Measurements from ENCODE around the gene CCDC167. TPM values are rescaled to one million over a fixed set of nuclear protein-coding genes. Genes with fewer than 3 reads are reported as not detected.
A peak's percentile ranks its signal among the peaks of the same experiment; 100 is the strongest.

Gene CCDC167
- total RNA-seq, 1 donor from 2014 or later = 24.8 TPM

- no peak for TF ChIP-seq CTCF (IDR thresholded peaks at IDR 0.05; ENCODE audit: unreplicated experiment)
- no peaks in the 10 kb centered on the region for H3K27me3 Mint-ChIP-seq (ENCODE audit: low read depth)
- H3K4me3 Mint-ChIP-seq = no peak overlapping the region
- peaks cover 18% of the 10 kb centered on the region for H3K36me3 Mint-ChIP-seq
- H3K27ac Mint-ChIP-seq = no peak overlapping the region
- peaks cover 21% of the 10 kb centered on the region for H3K4me1 Mint-ChIP-seq
- no peaks in the 10 kb centered on the region for H3K9me3 Mint-ChIP-seq
- DNase-seq (ENCODE audit: low spot score in 2 of 2, unreplicated experiment in 2 of 2) = no peak
These were observed 64.3 kb downstream of the CCDC167 start for GRCh38 chr6:37435373-37435772.

- Mint-ChIP-seq H3K36me3 (peaks cover 14% of the 10 kb centered on the region), H3K9me3 (peaks cover 4% of the 10 kb centered on the region), H3K27ac (peak overlapping the region; percentile 96), H3K4me1 (peaks cover 21% of the 10 kb centered on the region), H3K27me3 (ENCODE audit: low read depth) (peaks cover 4% of the 10 kb centered on the region), H3K4me3 (peak overlapping the region; percentile 91)
- no peak for TF ChIP-seq CTCF (IDR thresholded peaks at IDR 0.05; ENCODE audit: unreplicated experiment)
- DNase-seq (ENCODE audit: low spot score in 2 of 2, unreplicated experiment in 2 of 2) = no peak
These were observed 65.9 kb downstream of the CCDC167 start for GRCh38 chr6:37433657-37434271.

Other genes with a start within 250 kb of the CCDC167 start
- 14.8 to 15.2 TPM (median 15.1 TPM) in 3 replicates for gene TBC1D22B, start 242.1 kb downstream of the CCDC167 start, total RNA-seq
- 1.5 to 2.7 TPM (median 2.0 TPM) in 3 replicates for gene TMEM217, start 241.7 kb downstream of the CCDC167 start, total RNA-seq
- gene RNF8, start 145.9 kb downstream of the CCDC167 start, total RNA-seq = 22.6 to 27.0 TPM (median 25.2 TPM) in 3 replicates
- gene CMTR1, start 66.7 kb downstream of the CCDC167 start, total RNA-seq = 57.3 to 60.1 TPM (median 59.8 TPM) in 3 replicates
- gene MDGA1, start 198.0 kb upstream of the CCDC167 start, total RNA-seq = 2.3 to 3.7 TPM (median 2.9 TPM) in 3 replicates